ENCODE data around the gene PTPRN2.

GRCh38 chr7:157714166-157715070 lies 873.2 kb downstream of the PTPRN2 start:
- TF ChIP-seq GATA2 (IDR thresholded peaks at IDR 0.05; ENCODE audit: low read depth, low read length): no peak
- no peak for TF ChIP-seq GATA3 (IDR thresholded peaks at IDR 0.05; ENCODE audit: low read depth, low read length)

Measured in SH-SY5Y (cell line).